HEK293 (cell line): Measurements from ENCODE around the gene PCP2.

Source experiments
- CTCF ChIA-PET: fragments of 350-600 bp; formaldehyde crosslinking; extraction: SDS; loops from one replicate; lab custom pipeline; 2021; ENCODE audit warnings: antibody characterized with exemption; lab: Yijun Ruan, JAX
- POLR2A ChIA-PET: fragments of 300-600 bp; formaldehyde crosslinking; extraction: SDS; loops from one replicate; lab custom pipeline; 2020; ENCODE audit warnings: antibody characterized with exemption, inconsistent platforms; lab: Yijun Ruan, JAX
- H3K27ac ChIP-seq: fragments of 200-500 bp; sonication (Bioruptor generic); 2 replicates; pipeline ENCODE4 v1.5.1; 2014; ENCODE audit warnings: low read depth, low read length, control low read depth, inconsistent platforms; ENCODE audit errors: extremely low read depth
- H3K36me3 ChIP-seq, 2 experiments: fragments of 200-500 bp in 1 of 2; sonication (Bioruptor generic) in 1 of 2; 1 replicate in 1 of 2; 2 replicates in 1 of 2; pipeline ENCODE4 v1.5.1; 2014 to 2017; ENCODE audit warnings: inconsistent platforms in 2 of 2, low read length in 2 of 2; ENCODE audit not compliant: control insufficient read depth in 2 of 2, insufficient read depth in 1 of 2
- H3K4me1 ChIP-seq: fragments of 200-500 bp; sonication (Bioruptor generic); 2 replicates; pipeline ENCODE4 v1.5.1; 2014; ENCODE audit warnings: mild to moderate bottlenecking, low read length, inconsistent platforms; ENCODE audit not compliant: control insufficient read depth, insufficient read depth
- H3K4me3 ChIP-seq: 2 replicates; pipeline ENCODE4 v1.5.1; 2011; ENCODE audit warnings: low read depth, mild to moderate bottlenecking, control low read depth, low read length, moderate library complexity
- H3K9me3 ChIP-seq: fragments of 200-500 bp; sonication (Bioruptor generic); 2 replicates; pipeline ENCODE4 v1.5.1; 2014; ENCODE audit warnings: low read depth, low read length, inconsistent platforms; ENCODE audit not compliant: control insufficient read depth, insufficient read depth
- AEBP2 ChIP-seq: fragments of 450-650 bp; formaldehyde crosslinking; IDR thresholded peaks from 2 replicates; pipeline ENCODE4 v1.5.1; 2016; ENCODE audit warnings: missing biosample characterization, missing genetic modification characterization, borderline replicate concordance
- ATF2 ChIP-seq: fragments of 450-650 bp; formaldehyde crosslinking; IDR thresholded peaks from 2 replicates; pipeline ENCODE4 v1.5.1; 2016; ENCODE audit warnings: missing biosample characterization, missing genetic modification characterization, low read depth
- BCL11A ChIP-seq: fragments of 450-650 bp; formaldehyde crosslinking; IDR thresholded peaks from 2 replicates; pipeline ENCODE4 v1.5.1; 2016; ENCODE audit warnings: low read depth, missing biosample characterization, missing genetic modification characterization
- FEZF1 ChIP-seq: fragments of 450-650 bp; formaldehyde crosslinking; IDR thresholded peaks from 2 replicates; pipeline ENCODE4 v1.5.1; 2016; ENCODE audit warnings: missing biosample characterization, missing genetic modification characterization
- TCF7L2 ChIP-seq: IDR thresholded peaks from 2 replicates; pipeline ENCODE4 v1.6.1; 2011; ENCODE audit warnings: low read depth, mild to moderate bottlenecking, inconsistent platforms, low read length, moderate library complexity, borderline replicate concordance
- TRIM28 ChIP-seq: IDR thresholded peaks from 2 replicates; pipeline ENCODE4 v1.6.1; 2011; ENCODE audit warnings: low read length, control low read depth, borderline replicate concordance
- ZNF146 ChIP-seq: fragments of 450-650 bp; formaldehyde crosslinking; IDR thresholded peaks from 2 replicates; pipeline ENCODE4 v1.5.1; 2016; ENCODE audit warnings: missing biosample characterization, missing genetic modification characterization
- ZNF155 ChIP-seq: fragments of 450-650 bp; formaldehyde crosslinking; IDR thresholded peaks from 2 replicates; pipeline ENCODE4 v1.5.1; 2016; ENCODE audit warnings: missing biosample characterization, missing genetic modification characterization
- ZNF2 ChIP-seq: fragments of 450-650 bp; formaldehyde crosslinking; IDR thresholded peaks from 2 replicates; pipeline ENCODE4 v1.5.1; 2016; ENCODE audit warnings: missing biosample characterization, missing genetic modification characterization
- ZNF335 ChIP-seq: fragments of 450-650 bp; formaldehyde crosslinking; conservative IDR thresholded peaks from 2 replicates; pipeline ENCODE4 v1.5.1; 2016; ENCODE audit warnings: missing biosample characterization, missing genetic modification characterization
- ZNF549 ChIP-seq: fragments of 450-650 bp; IDR thresholded peaks from 2 replicates; pipeline ENCODE4 v1.5.1; 2018; ENCODE audit warnings: missing biosample characterization, missing genetic modification characterization, mild to moderate bottlenecking, inconsistent platforms, moderate library complexity
- ZNF585B ChIP-seq: fragments of 450-650 bp; formaldehyde crosslinking; IDR thresholded peaks from 2 replicates; pipeline ENCODE4 v1.5.1; 2016; ENCODE audit warnings: missing biosample characterization, missing genetic modification characterization
- ZNF664 ChIP-seq: fragments of 450-650 bp; formaldehyde crosslinking; IDR thresholded peaks from 2 replicates; pipeline ENCODE4 v1.5.1; 2016; ENCODE audit warnings: missing biosample characterization, missing genetic modification characterization
- ZNF704 ChIP-seq: fragments of 450-650 bp; formaldehyde crosslinking; IDR thresholded peaks from 2 replicates; pipeline ENCODE4 v1.5.1; 2016; ENCODE audit warnings: missing biosample characterization, missing genetic modification characterization
- ZSCAN16 ChIP-seq: fragments of 450-650 bp; formaldehyde crosslinking; IDR thresholded peaks from 2 replicates; pipeline ENCODE4 v1.5.1; 2016; ENCODE audit warnings: missing biosample characterization, missing genetic modification characterization
- ZSCAN18 ChIP-seq: fragments of 450-650 bp; formaldehyde crosslinking; IDR thresholded peaks from 2 replicates; pipeline ENCODE4 v1.5.1; 2016; ENCODE audit warnings: missing biosample characterization, missing genetic modification characterization

Gene PCP2

GRCh38 chr19:7632340-7633203 is 947 bp downstream of the PCP2 start:
- Histone ChIP-seq H3K9me3 (no peaks in the 10 kb centered on the region), H3K27ac (no peak overlapping the region), H3K4me3 (no peak overlapping the region), H3K36me3 (peaks cover 0 to 14% of the 10 kb centered on the region in 2 experiments; a peak in 1 of 3 replicates), H3K4me1 (peaks cover 4% of the 10 kb centered on the region; the same call in 1 of the 2 replicates)
- no peak for TF ChIP-seq TRIM28
- TF ChIP-seq AEBP2 (tag by site-specific recombination): no peak
- TF ChIP-seq TCF7L2: no peak
- no peak for TF ChIP-seq ZNF335
- no peak for TF ChIP-seq ZSCAN16 (tag by site-specific recombination)
- no peak for TF ChIP-seq ZNF664 (tag by site-specific recombination)
- no peak for TF ChIP-seq ZNF585B
- no peak for TF ChIP-seq ZNF146 (tag by site-specific recombination)
- TF ChIP-seq ZNF549 (tag by site-specific recombination): no peak
- TF ChIP-seq ZNF2 (tag by site-specific recombination): no peak
- no peak for TF ChIP-seq ZSCAN18 (tag by site-specific recombination)
- no peak for TF ChIP-seq ZNF704
- POLR2A ChIA-PET: interaction anchor here (0.6 to 0.7 kb wide), 2 partner anchors 7 to 188 kb away, joined by 3 read pairs; no protein-coding TSS in a partner anchor
- CTCF ChIA-PET: no interaction called here

- Histone ChIP-seq H3K4me3 (no peak overlapping the region), H3K4me1 (peaks cover 4% of the 10 kb centered on the region; the same call in 1 of the 2 replicates), H3K9me3 (no peaks in the 10 kb centered on the region), H3K36me3 (peaks cover 0 to 22% of the 10 kb centered on the region in 2 experiments; a peak in 1 of 3 replicates), H3K27ac (no peak overlapping the region)
- no peak for TF ChIP-seq FEZF1 (tag by site-specific recombination)
- TF ChIP-seq ZNF155: no peak
- no peak for TF ChIP-seq BCL11A (tag by site-specific recombination)
- no peak for TF ChIP-seq ATF2 (tag by site-specific recombination)
- POLR2A ChIA-PET: no interaction called here
- CTCF ChIA-PET: no interaction called here
These were observed 1.9 kb downstream of the PCP2 start for GRCh38 chr19:7631577-7631976.
